HFF-Myc (cell line): Measurements from ENCODE around the gene ACSM4.

Experiments used
- DNase-seq: peaks from one replicate; pipeline ENCODE4 v3.0.0-alpha.2; 2011; ENCODE audit warnings: low read depth; ENCODE audit errors: extremely low read depth
- H3K4me3 ChIP-seq: replicated peaks from 2 replicates; pipeline ENCODE4 v1.5.1; 2011; ENCODE audit warnings: low read depth, mild to moderate bottlenecking, control low read depth, low read length
- CTCF ChIP-seq: IDR thresholded peaks from 2 replicates; pipeline ENCODE4 v1.5.1; 2012; ENCODE audit warnings: mild to moderate bottlenecking, low read depth, low read length, control low read depth; ENCODE audit errors: missing control alignments

Gene ACSM4

GRCh38 chr12:7302266-7302986 lies 1.4 kb upstream of the ACSM4 start:
- H3K4me3 ChIP-seq, result no peak overlapping the region
- no peak for DNase-seq
- TF ChIP-seq CTCF, result no peak

GRCh38 chr12:7303230-7303629 lies 642 bp upstream of the ACSM4 start:
- DNase-seq, result no peak
- H3K4me3 ChIP-seq, result no peak overlapping the region
- TF ChIP-seq CTCF, result no peak

GRCh38 chr12:7304456-7304855 lies 584 bp downstream of the ACSM4 start:
- no peak for DNase-seq
- no peak overlapping the region for H3K4me3 ChIP-seq
- TF ChIP-seq CTCF, result no peak

- no peak for TF ChIP-seq CTCF
- DNase-seq, result no peak
These were observed 6.2 kb downstream of the ACSM4 start for GRCh38 chr12:7310070-7310469.

GRCh38 chr12:7319930-7320329 lies 16.1 kb downstream of the ACSM4 start:
- DNase-seq, result no peak
- TF ChIP-seq CTCF, result no peak
- H3K4me3 ChIP-seq, result no peak overlapping the region

More at GRCh38 chr12:7310070-7310469, 6.2 kb downstream of the ACSM4 start:
- H3K4me3 ChIP-seq, result no peak overlapping the region

- no peak for TF ChIP-seq CTCF
- H3K4me3 ChIP-seq, result no peak overlapping the region
- no peak for DNase-seq
These were observed 17.8 kb downstream of the ACSM4 start for GRCh38 chr12:7321624-7322023.

GRCh38 chr12:7322599-7322998 lies 18.7 kb downstream of the ACSM4 start:
- no peak for DNase-seq
- no peak overlapping the region for H3K4me3 ChIP-seq
- no peak for TF ChIP-seq CTCF
